WTC11 (cell line): ENCODE measurements around the gene FBXO3. TPM values are rescaled to one million over a fixed set of nuclear protein-coding genes. Genes with fewer than 3 reads are reported as not detected.

Experiments used
- ATAC-seq: fragments of 200-7000 bp; cut with Tn5 transposase; 2 replicates; pipeline ENCODE4 v1.10.0; 2021; ENCODE audit warnings: mild to moderate bottlenecking, moderate library complexity
- CTCF ChIA-PET: fragments of 300-600 bp; sonication (Branson Sonifier 250); formaldehyde crosslinking; loops from one replicate; lab custom pipeline; 2021; ENCODE audit warnings: antibody characterized with exemption; lab: Charles Lee
- POLR2A ChIA-PET: fragments of 350-600 bp; sonication (Branson Sonifier 250); formaldehyde crosslinking; loops from one replicate; lab custom pipeline; 2021; ENCODE audit warnings: antibody characterized with exemption; lab: Charles Lee
- DNase-seq: peaks from one replicate; pipeline ENCODE4 v3.0.0; 2021; ENCODE audit warnings: low spot score
- H3K27ac Mint-ChIP-seq: 2 replicates; pipeline ENCODE4 v1.8.0; 2021; ENCODE audit warnings: mixed read lengths
- H3K27me3 Mint-ChIP-seq: 2 replicates; pipeline ENCODE4 v1.8.0; 2021; ENCODE audit warnings: low read depth, mild to moderate bottlenecking, moderate library complexity, mixed read lengths
- H3K36me3 Mint-ChIP-seq: 2 replicates; pipeline ENCODE4 v1.8.0; 2021; ENCODE audit warnings: mixed read lengths
- H3K4me1 Mint-ChIP-seq: 2 replicates; pipeline ENCODE4 v1.8.0; 2022; ENCODE audit warnings: mixed read lengths
- H3K4me3 Mint-ChIP-seq: 2 replicates; pipeline ENCODE4 v1.8.0; 2021; ENCODE audit warnings: mild to moderate bottlenecking, moderate library complexity, mixed read lengths
- H3K9me3 Mint-ChIP-seq: 2 replicates; pipeline ENCODE4 v1.8.0; 2021; ENCODE audit warnings: mixed read lengths
- AR ChIP-seq: fragments of 250-450 bp; sonication (Bioruptor Pico); IDR thresholded peaks from 2 replicates; pipeline ENCODE4 v1.9.0; 2021; ENCODE audit warnings: mild to moderate bottlenecking
- ARID4B ChIP-seq: sonication (generic); formaldehyde crosslinking; IDR thresholded peaks from 2 replicates; pipeline ENCODE4 v1.8.0; 2023; ENCODE audit warnings: missing genetic modification reagents, mild to moderate bottlenecking, borderline replicate concordance
- CREM ChIP-seq: sonication (generic); formaldehyde crosslinking; IDR thresholded peaks from 2 replicates; pipeline ENCODE4 v1.8.1; 2022; ENCODE audit warnings: mild to moderate bottlenecking, missing genetic modification reagents, moderate library complexity
- ETV6 ChIP-seq: sonication (generic); formaldehyde crosslinking; IDR thresholded peaks from 2 replicates; pipeline ENCODE4 v1.8.1; 2022; ENCODE audit warnings: mild to moderate bottlenecking, missing genetic modification reagents
- GABPB1 ChIP-seq: sonication (generic); formaldehyde crosslinking; IDR thresholded peaks from 2 replicates; pipeline ENCODE4 v1.8.1; 2023; ENCODE audit warnings: mild to moderate bottlenecking, missing genetic modification reagents
- MLX ChIP-seq: sonication (generic); formaldehyde crosslinking; IDR thresholded peaks from 2 replicates; pipeline ENCODE4 v1.8.1; 2023; ENCODE audit warnings: mild to moderate bottlenecking, missing genetic modification reagents, moderate library complexity
- MXD4 ChIP-seq: fragments of 250-450 bp; sonication (Bioruptor Pico); IDR thresholded peaks from 2 replicates; pipeline ENCODE4 v1.8.0; 2021; ENCODE audit warnings: mild to moderate bottlenecking, moderate library complexity, borderline replicate concordance
- NFYB ChIP-seq: sonication (generic); formaldehyde crosslinking; conservative IDR thresholded peaks from 2 replicates; pipeline ENCODE4 v1.8.0; 2022; ENCODE audit warnings: low read depth, missing genetic modification reagents
- PRRX2 ChIP-seq: fragments of 250-450 bp; sonication (Bioruptor Pico); IDR thresholded peaks from 2 replicates; pipeline ENCODE4 v1.8.0; 2021; ENCODE audit warnings: mild to moderate bottlenecking
- RELA ChIP-seq: sonication (generic); formaldehyde crosslinking; IDR thresholded peaks from 2 replicates; pipeline ENCODE4 v1.8.1; 2022; ENCODE audit warnings: missing genetic modification reagents, mild to moderate bottlenecking, borderline replicate concordance
- SP1 ChIP-seq: sonication (generic); formaldehyde crosslinking; conservative IDR thresholded peaks from 2 replicates; pipeline ENCODE4 v1.8.1; 2022; ENCODE audit warnings: missing genetic modification reagents
- TEAD1 ChIP-seq: sonication (generic); formaldehyde crosslinking; IDR thresholded peaks from 2 replicates; pipeline ENCODE4 v1.8.0; 2022; ENCODE audit warnings: mild to moderate bottlenecking, missing genetic modification reagents
- TP53 ChIP-seq: sonication (generic); formaldehyde crosslinking; IDR thresholded peaks from 2 replicates; pipeline ENCODE4 v1.8.1; 2023; ENCODE audit warnings: mild to moderate bottlenecking, missing genetic modification reagents
- USF1 ChIP-seq: sonication (generic); formaldehyde crosslinking; IDR thresholded peaks from 2 replicates; pipeline ENCODE4 v1.8.0; 2022; ENCODE audit warnings: mild to moderate bottlenecking, missing genetic modification reagents
- ZNF138 ChIP-seq: sonication (generic); formaldehyde crosslinking; conservative IDR thresholded peaks from 2 replicates; pipeline ENCODE4 v1.8.1; 2022; ENCODE audit warnings: mild to moderate bottlenecking, moderate library complexity, missing genetic modification reagents
- ZNF416 ChIP-seq: fragments of 250-450 bp; sonication (Bioruptor Pico); IDR thresholded peaks from 2 replicates; pipeline ENCODE4 v1.9.0; 2021; ENCODE audit warnings: mild to moderate bottlenecking, inconsistent platforms
- total RNA-seq: library from RNA; stranded (reverse); gene quantifications from 3 replicates; pipeline ENCODE4 v1.2.3, GENCODE V29; 2021
- TF ChIP-seq, protein P1 (sequence below): sonication (generic); formaldehyde crosslinking; IDR thresholded peaks from 2 replicates; pipeline ENCODE4 v1.8.1; 2022; ENCODE audit warnings: missing genetic modification reagents, borderline replicate concordance

FBXO3 gene
- total RNA-seq, 1 experiment from 2014 or later = 14.5 TPM

DNA sequence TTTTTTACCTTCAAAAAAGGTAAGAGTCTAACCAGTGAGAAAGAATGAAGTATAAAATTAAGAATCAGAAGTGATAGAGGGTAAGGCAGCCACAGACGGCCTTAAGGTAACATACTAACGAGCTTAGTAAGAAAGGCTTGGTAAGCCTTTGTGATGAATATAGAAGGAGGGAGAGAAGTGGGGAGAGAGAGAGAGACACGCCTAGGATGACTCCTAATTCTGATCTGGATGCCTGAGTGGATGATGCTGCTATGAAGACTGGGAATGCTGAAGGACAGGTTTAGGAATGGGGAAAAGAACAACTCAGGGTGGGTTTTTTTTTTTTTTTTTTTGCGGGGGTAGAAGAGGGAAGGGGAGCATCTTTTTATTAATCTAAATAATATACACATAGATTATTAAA, 4.8 kb downstream of the FBXO3 start:
- no peak overlapping the region for H3K27ac Mint-ChIP-seq
- ChIA-PET CTCF (interaction anchor here (1.5 kb wide), 1 partner anchor 218 kb away, joined by 6 read pairs; no protein-coding TSS in a partner anchor), POLR2A (no interaction called here)
- H3K36me3 Mint-ChIP-seq = peaks cover 10% of the 10 kb centered on the region
- ATAC-seq (no peak), DNase-seq (no peak)
- no peaks in the 10 kb centered on the region for H3K9me3 Mint-ChIP-seq
- TF ChIP-seq CREM (CRISPR knock-in tag) = no peak
- TF ChIP-seq ETV6 (CRISPR knock-in tag) = no peak
- no peak for TF ChIP-seq ZNF416 (CRISPR knock-in tag)
- TF ChIP-seq NFYB (CRISPR knock-in tag) = no peak
- no peak for TF ChIP-seq MLX
- TF ChIP-seq RELA (CRISPR knock-in tag) = no peak
- TF ChIP-seq GABPB1 (CRISPR knock-in tag) = no peak
- TF ChIP-seq ZNF138 (CRISPR knock-in tag) = no peak
- TF ChIP-seq SP1 (CRISPR knock-in tag) = no peak
- TF ChIP-seq ARID4B (CRISPR knock-in tag) = no peak
- TF ChIP-seq, protein P1, sequence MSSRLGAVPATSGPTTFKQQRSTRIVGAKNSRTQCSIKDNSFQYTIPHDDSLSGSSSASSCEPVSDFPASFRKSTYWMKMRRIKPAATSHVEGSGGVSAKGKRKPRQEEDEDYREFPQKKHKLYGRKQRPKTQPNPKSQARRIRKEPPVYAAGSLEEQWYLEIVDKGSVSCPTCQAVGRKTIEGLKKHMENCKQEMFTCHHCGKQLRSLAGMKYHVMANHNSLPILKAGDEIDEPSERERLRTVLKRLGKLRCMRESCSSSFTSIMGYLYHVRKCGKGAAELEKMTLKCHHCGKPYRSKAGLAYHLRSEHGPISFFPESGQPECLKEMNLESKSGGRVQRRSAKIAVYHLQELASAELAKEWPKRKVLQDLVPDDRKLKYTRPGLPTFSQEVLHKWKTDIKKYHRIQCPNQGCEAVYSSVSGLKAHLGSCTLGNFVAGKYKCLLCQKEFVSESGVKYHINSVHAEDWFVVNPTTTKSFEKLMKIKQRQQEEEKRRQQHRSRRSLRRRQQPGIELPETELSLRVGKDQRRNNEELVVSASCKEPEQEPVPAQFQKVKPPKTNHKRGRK (CRISPR knock-in tag) = no peak
- TF ChIP-seq TP53 (CRISPR knock-in tag) = no peak
- TF ChIP-seq AR (CRISPR knock-in tag) = no peak
- TF ChIP-seq USF1 (CRISPR knock-in tag) = no peak
- no peak for TF ChIP-seq MXD4
- TF ChIP-seq TEAD1 (CRISPR knock-in tag) = no peak
- no peak for TF ChIP-seq PRRX2 (CRISPR knock-in tag)
- H3K4me3 Mint-ChIP-seq = no peak overlapping the region
- peaks cover 8% of the 10 kb centered on the region for H3K4me1 Mint-ChIP-seq
- peaks cover 8% of the 10 kb centered on the region for H3K27me3 Mint-ChIP-seq
